Astrocyte of the spinal cord (primary cell): ENCODE data around the gene TAPBPL.
A peak's percentile ranks its signal among the peaks of the same experiment; 100 is the strongest.

Experiments
- DNase-seq: peaks from one replicate; pipeline ENCODE4 v3.0.0; 2011; ENCODE audit warnings: low read depth, low spot score
- H3K4me3 ChIP-seq: 2 replicates; pipeline ENCODE4 v1.5.1; 2011; ENCODE audit warnings: low read depth, mild to moderate bottlenecking, low read length, moderate library complexity
- in situ Hi-C: cut with HindIII; loops from 2 replicates; pipeline ENCODE4 v1.10.0; 2017; ENCODE audit warnings: low sequenced_read_pairs
- TF ChIP-seq, protein P1 (sequence below): IDR thresholded peaks from 2 replicates; pipeline ENCODE4 v1.5.1; 2012; ENCODE audit warnings: low read depth, mild to moderate bottlenecking, low read length, inconsistent platforms

TAPBPL gene, protein sequence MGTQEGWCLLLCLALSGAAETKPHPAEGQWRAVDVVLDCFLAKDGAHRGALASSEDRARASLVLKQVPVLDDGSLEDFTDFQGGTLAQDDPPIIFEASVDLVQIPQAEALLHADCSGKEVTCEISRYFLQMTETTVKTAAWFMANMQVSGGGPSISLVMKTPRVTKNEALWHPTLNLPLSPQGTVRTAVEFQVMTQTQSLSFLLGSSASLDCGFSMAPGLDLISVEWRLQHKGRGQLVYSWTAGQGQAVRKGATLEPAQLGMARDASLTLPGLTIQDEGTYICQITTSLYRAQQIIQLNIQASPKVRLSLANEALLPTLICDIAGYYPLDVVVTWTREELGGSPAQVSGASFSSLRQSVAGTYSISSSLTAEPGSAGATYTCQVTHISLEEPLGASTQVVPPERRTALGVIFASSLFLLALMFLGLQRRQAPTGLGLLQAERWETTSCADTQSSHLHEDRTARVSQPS

DNA sequence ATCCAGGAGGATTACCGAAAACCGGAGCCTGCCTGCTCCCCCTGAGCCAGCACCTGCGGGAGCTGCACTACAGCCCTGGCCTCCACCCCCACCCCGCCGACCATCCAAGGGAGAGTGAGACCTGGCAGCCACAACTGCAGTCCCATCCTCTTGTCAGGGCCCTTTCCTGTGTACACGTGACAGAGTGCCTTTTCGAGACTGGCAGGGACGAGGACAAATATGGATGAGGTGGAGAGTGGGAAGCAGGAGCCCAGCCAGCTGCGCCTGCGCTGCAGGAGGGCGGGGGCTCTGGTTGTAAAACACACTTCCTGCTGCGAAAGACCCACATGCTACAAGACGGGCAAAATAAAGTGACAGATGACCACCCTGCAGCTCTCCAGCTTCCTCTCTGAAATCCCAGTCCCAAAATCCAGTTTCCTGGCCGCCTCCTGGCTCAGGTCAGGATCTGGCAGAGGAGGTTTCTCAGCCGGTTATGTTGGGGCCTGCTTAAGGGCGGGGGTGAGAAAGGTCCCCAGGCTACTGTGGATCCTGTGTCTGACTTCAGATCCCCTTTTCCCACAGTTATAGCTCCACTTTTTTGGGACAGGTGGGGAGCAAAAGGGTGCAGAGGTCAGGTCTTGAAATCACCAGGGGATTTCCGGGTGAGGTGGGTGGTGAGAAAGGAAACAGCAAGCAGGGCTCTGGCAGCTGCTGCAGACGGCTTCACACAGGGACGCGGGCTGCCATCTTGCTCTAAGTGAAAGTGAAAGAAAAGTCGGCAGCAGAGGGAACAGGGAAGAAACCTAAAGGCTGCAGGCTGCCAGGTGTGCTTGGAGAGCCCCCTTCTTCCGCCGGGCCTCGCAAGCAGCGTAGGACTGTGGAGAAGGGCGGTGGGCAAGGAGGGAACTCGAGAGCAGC, at the start of gene TAPBPL:
TAPBPL (plus strand) TSS at position 695 of the 897 bp plus-strand sequence. CDS start 207 bp downstream, outside the sequence.
- DNase-seq: peak; percentile 76
- H3K4me3 ChIP-seq: peak within 1 kb of the TSS; percentile 54
- in situ Hi-C loops: loop anchor here (25.0 kb wide), 1 partner anchor 139 kb away; the partner anchor contains the start of gene PLEKHG6
- TF ChIP-seq, protein P1, sequence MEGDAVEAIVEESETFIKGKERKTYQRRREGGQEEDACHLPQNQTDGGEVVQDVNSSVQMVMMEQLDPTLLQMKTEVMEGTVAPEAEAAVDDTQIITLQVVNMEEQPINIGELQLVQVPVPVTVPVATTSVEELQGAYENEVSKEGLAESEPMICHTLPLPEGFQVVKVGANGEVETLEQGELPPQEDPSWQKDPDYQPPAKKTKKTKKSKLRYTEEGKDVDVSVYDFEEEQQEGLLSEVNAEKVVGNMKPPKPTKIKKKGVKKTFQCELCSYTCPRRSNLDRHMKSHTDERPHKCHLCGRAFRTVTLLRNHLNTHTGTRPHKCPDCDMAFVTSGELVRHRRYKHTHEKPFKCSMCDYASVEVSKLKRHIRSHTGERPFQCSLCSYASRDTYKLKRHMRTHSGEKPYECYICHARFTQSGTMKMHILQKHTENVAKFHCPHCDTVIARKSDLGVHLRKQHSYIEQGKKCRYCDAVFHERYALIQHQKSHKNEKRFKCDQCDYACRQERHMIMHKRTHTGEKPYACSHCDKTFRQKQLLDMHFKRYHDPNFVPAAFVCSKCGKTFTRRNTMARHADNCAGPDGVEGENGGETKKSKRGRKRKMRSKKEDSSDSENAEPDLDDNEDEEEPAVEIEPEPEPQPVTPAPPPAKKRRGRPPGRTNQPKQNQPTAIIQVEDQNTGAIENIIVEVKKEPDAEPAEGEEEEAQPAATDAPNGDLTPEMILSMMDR: no peak

DNA sequence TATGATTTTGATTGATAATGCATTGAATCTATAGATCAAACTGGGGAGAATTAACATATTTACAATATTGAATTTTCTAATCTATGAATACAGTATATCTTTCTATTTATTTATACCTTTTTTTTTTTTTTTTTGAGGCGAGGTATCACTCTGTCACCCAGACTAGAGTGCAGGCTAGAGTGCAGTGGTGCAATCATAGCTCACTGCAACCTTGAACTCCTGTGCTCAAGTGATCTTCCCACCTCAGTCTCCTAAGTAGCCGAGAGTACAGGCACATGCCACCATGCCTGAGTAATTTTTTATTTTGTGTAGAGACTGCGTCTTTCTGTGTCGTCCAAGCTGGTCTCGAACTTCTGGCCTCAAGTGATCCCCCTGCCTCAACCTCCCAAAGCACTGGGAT, 47.5 kb upstream of the TAPBPL start:
- TF ChIP-seq, protein P1: no peak
- H3K4me3 ChIP-seq: no peak overlapping the region
- in situ Hi-C loops: no loop called here
- DNase-seq: no peak

DNA sequence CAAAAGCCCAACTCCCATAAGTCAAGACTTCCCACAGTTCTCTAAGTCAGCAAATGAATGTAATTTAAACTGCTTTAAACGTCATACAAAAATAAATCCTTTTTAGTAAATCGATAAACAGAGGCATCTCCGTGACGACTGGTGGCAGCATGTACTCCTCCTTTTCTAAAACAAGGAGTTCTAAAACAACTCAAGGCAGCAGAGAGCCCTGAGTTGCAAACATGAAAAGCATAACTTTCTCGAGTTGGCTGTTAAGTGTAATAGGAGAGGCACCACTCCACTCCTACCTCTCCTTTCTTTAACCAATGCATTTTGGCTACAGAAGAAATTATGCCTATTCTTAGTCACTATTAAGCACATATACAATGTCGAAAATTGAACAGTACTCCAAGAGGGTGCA, 45.9 kb upstream of the TAPBPL start:
- in situ Hi-C loops: no loop called here
- no peak overlapping the region for H3K4me3 ChIP-seq
- TF ChIP-seq, protein P1: no peak
- DNase-seq: no peak

DNA sequence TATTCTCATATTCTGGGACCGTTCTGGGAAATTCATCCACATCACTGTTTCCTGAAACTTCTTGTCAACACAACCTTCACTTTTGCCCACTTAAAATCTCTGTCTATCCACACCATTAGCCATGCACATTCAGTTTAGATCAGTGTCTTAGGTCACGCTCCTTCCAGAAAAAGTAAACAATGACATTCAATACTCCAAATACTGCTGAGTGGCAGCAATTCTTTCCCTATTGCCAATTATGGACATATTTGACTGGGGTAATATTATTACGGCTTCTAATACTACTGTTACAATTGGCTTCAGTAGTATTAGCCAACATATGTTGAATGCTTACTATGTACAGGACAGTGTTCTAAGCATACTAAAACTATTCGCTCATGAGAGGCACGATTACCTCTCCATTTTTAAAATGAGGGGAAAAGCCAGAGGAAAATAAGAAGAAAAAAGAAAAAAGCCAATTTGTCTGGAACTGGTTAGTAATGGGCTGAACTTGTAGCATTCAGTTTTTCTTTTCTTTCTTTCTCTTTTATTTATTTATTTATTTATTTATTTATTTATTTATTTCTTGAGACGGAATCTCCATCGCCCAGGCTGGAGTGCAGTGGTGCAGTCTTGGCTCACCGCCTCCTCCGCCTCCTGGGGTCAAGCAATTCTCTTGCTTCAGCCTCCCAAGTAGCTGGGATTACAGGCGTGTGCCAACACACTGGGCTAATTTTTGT, 44.4 kb upstream of the TAPBPL start:
- in situ Hi-C loops: no loop called here
- H3K4me3 ChIP-seq: no peak overlapping the region
- DNase-seq: no peak
- TF ChIP-seq, protein P1: no peak

DNA sequence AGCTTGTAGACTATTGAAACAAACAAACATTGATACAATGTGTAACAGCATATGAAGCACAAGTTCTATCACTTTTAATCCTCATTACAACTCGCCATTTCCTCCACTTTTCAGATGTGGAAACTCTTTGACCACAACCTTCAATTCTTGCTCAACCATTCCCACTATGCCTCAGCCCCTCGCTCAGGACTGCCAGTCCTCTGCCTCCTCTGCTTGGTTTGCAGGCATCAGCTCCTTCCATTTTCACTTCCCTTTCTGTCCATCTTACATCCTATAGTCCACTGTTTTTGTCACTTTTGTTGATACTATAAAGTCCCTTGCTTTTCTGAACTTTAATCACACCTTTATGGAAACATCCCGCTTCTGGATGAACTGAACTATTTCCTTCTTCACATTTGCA, 35.2 kb upstream of the TAPBPL start:
- in situ Hi-C loops: no loop called here
- no peak for DNase-seq
- TF ChIP-seq, protein P1: no peak
- H3K4me3 ChIP-seq: no peak overlapping the region

DNA sequence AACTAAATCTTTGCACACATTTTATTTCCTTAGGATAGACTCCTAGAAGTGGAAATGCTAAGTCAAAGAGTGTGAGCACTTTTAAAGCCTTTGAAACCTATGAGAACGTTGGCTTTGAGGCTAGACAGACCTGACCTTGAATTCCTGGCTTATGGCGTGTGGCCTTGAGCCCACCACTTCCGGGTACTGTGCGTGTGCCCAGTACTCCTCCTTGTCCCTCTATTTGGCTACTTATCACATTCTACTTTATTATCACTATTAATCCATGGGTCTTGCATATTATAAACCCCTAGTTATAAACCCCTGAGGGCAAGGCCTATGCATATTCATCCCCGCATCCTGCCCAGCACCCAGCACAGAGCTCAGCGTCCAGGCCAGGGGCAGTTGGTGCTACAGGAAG, 33.0 kb upstream of the TAPBPL start:
- DNase-seq: no peak
- in situ Hi-C loops: no loop called here
- TF ChIP-seq, protein P1: no peak
- H3K4me3 ChIP-seq: no peak overlapping the region
